GM20431 (cell line): ENCODE measurements around the gene COQ8A.
"Not testable (repeated sequence)": the region's sequence is repeated elsewhere in the genome, so short reads cannot be mapped to it uniquely, and the experiment has no call there.

Source experiments
- in situ Hi-C: fragments of 300-500 bp; cut with MseI, MboI; formaldehyde crosslinking; loops from one replicate; pipeline ENCODE4 v1.15.0; 2020; ENCODE audit warnings: low sequenced_read_pairs; ENCODE audit not compliant: unreplicated experiment

COQ8A gene

DNA sequence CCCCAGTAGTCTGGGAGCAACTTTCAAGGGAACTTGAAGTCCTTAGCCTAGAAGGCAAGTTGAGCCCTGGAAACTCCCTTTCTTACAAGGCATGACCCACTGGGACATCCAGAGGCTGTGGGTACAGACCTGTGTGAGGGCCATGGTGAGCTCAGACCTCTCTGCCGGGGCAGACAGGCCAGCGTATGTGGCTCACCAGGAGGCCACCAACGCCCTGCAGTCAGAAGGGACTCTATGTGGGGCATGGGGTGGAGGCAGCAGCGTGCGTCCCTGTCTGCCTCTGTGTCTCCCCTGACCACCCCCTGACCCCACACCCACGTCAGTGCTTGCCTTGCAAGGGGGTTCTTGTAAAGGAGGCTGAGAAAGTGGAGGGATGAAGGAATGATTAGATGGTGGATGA lies 10.8 kb downstream of the COQ8A start:
- in situ Hi-C loops, result no loop called here

- in situ Hi-C loops, result no loop called here
Observed at GRCh38 chr1:226951286-226952117, 11.4 kb downstream of the COQ8A start.

GRCh38 chr1:226952118-226952441 lies 12.0 kb downstream of the COQ8A start:
- in situ Hi-C loops, result no loop called here

DNA sequence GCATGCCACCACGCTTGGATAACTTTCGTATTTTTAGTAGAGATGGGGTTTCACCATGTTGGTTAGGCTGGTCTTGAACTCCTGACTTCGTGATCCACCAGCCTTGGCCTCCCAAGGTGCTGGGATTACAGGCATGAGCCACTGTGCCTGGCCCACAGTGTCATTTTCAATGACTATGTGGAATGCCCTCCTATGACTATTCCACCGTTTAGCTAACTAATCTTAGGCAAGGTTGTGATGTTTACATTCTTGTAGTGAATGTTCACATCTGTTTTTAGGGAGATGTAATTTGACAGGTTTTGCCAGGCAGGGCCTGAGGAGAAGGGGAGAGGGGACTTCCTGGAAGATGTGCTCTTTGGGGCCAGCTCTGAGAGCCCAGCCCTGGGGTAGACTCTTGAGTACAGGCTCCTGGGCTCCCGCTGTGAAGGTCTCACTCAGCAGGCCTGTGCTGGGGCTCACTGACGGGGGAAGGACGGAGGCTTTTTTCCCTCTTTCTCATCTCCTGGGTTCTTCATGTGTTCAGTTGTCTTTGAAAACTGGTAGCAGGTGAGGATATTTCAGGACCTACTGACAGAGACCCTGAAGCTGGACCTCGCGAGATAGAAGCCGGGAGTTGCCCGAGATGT lies 13.2 kb downstream of the COQ8A start:
- in situ Hi-C loops, result no loop called here

GRCh38 chr1:226954337-226954736 lies 14.2 kb downstream of the COQ8A start:
- in situ Hi-C loops, result no loop called here

DNA sequence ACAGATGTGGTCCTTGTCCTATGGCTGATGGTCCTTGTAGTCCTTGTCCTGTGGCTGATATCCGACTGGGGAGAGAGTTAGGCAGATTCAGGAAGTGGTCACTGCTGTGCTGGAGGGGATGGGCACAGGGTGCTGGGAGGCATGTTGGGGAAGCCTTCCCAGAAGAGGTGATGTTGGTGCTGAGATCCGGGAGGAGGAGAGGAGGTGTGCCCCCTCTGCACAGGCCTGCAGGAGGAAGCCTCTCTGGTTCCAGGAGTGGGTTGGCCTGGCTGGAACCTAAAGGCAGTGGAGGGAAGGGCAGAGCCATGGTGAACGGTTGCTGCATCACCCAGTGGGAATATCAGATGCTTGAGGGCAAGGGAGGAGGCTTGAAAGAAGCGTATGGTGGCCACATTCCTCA lies 14.7 kb downstream of the COQ8A start:
- in situ Hi-C loops, result no loop called here

GRCh38 chr1:226955857-226956256 lies 15.8 kb downstream of the COQ8A start:
- in situ Hi-C loops, result not testable (repeated sequence)

GRCh38 chr1:226956942-226957713 lies 17.0 kb downstream of the COQ8A start:
- in situ Hi-C loops, result no loop called here

DNA sequence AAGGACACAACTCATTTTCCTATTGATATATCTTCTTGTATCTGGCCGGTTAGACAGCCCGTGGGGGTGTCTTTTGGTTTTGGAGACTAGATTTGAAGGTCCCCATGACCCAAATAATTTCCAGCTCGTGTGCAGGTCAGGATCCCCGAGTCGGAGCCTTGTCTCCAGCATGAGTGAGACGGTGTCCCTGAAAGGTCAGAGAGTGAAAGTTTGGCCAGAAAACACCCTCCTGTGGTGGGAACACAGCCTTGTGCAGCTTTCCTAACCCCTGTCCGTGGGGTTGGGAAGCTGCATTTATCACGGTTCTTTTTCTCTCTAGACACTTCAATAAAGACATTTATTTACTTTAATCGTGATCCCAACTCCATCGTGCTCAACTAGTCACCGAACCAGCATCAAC lies 17.6 kb downstream of the COQ8A start:
- in situ Hi-C loops, result no loop called here

DNA sequence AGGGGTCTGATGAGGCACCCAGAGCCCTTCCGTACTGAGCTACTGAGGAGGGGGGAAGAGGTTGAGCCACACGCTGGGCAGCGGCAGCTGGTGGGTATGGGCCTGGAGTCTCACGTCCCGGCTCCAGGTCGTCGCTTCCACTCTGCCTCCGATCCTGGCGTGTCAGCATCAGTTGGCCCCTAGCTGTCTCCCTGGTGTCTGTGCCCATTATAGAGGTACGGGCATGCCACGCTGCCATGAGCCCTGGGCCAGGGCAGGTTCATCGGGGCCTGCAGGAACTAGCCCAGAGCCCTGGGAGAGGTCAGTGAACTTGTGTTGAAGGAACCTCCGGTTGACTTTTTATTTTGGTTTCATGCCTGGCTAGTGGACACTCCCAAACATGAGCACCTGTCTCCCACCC lies 18.2 kb downstream of the COQ8A start:
- in situ Hi-C loops, result no loop called here

- in situ Hi-C loops, result no loop called here
Observed at GRCh38 chr1:226960256-226960655, 20.2 kb downstream of the COQ8A start.

DNA sequence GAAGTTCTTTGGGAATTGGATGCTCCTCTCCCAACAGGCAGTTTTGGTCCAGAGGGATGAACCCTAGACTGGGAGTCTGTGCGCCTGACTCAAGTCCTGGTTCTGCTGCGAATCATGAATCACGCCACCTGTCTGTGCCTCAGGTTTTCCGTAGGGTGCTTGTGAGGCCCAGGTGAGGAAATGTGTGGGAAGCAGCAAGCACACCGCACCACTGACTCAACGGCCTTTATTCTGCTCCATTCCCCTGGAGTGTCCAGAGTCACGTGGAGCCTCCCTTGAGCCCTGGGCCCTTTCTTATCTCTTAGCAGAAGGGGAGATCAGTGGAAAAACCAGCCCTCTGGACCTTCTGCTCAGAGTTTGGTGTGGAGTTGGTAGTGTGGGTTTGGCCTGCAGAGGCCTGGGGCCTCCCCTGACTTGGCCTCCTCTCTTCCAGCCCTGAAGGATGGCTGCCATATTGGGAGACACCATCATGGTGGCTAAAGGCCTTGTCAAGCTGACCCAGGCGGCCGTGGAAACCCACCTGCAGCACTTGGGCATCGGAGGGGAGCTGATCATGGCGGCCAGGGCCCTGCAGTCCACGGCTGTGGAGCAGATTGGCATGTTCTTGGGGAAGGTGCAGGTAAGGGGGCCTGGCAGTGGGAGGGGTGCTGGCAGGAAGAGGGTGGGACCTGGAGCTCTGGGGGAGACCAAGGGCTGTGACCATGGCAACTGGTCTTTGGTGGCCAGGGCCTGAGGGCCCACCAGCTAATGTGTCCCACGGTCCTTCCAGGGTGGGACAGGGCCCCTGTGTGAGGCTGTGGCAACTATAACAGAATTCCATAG lies 21.1 kb downstream of the COQ8A start:
- in situ Hi-C loops, result no loop called here

GRCh38 chr1:226962421-226963391 lies 22.6 kb downstream of the COQ8A start:
- in situ Hi-C loops, result no loop called here

DNA sequence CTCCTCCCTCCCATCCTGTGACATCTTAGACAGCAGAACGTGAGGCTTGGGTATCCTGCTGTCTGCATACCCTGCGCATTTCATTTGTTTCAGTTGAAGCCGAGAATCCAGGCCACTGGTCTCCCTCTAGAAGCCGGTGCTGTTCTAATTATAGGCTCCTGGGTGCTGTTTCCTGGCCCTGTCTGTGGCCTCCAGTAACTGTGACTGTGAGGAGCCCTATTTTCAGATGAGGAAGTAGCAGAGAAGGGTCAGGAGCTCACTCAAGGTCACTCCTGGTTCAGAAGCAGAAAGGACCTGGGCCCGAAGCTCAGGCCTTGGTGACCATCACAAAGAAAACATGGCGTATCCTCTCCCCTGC lies 24.0 kb downstream of the COQ8A start:
- in situ Hi-C loops, result no loop called here

DNA sequence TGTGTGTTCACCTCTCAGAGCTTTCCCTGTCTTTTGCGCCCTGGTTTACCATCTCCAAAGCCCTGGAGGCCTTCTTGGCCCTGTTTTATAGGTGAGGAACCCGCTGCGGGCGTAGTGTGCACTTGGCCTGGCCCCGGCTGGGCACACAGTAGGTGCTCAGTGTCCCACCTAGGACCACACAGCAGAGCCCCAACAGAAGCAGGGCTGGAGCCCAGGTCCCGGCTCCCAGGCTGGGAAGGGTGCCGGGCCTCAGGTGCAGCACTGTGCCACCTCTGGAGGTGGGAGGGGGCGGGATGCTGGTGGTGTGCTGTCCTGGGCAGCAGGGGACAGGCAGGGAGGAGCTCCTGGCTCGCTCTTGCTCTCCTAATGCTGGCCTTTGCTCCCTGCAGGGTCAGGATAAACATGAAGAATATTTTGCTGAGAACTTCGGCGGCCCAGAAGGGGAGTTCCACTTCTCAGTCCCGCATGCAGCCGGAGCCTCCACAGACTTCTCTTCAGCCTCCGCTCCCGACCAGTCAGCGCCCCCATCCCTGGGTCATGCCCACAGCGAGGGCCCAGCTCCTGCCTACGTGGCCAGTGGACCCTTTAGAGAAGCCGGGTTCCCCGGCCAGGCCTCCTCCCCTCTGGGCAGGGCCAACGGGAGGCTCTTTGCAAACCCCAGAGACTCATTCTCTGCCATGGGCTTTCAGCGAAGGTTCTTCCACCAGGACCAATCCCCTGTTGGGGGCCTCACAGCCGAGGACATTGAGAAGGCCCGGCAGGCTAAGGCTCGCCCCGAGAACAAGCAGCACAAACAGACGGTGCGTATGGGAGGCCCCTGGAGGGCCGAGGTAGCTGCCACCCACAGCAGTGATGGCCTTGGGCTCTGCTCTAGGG lies 24.8 kb downstream of the COQ8A start:
- in situ Hi-C loops, result no loop called here

GRCh38 chr1:226965581-226966440 lies 25.7 kb downstream of the COQ8A start:
- in situ Hi-C loops, result no loop called here

- in situ Hi-C loops, result no loop called here
Observed at GRCh38 chr1:226966683-226967082, 26.6 kb downstream of the COQ8A start.
